Type B pancreatic cell (in vitro differentiated cells): ENCODE results near the gene ENOX1. TPM values are rescaled to one million over a fixed set of nuclear protein-coding genes. Genes with fewer than 3 reads are reported as not detected.

Experiments
- DNase-seq: peaks from one replicate; pipeline ENCODE4 v3.0.0; 2021; ENCODE audit warnings: mixed read lengths; ENCODE audit not compliant: unreplicated experiment; ENCODE audit errors: extremely low spot score
- H3K27ac Mint-ChIP-seq: 2 replicates; pipeline ENCODE4 v1.8.0; 2021; ENCODE audit warnings: mild to moderate bottlenecking, mixed read lengths
- H3K27me3 Mint-ChIP-seq: 2 replicates; pipeline ENCODE4 v1.8.0; 2021; ENCODE audit warnings: mixed read lengths
- H3K36me3 Mint-ChIP-seq: 2 replicates; pipeline ENCODE4 v1.8.0; 2021; ENCODE audit warnings: mixed read lengths
- H3K4me1 Mint-ChIP-seq: one replicate; pipeline ENCODE4 v1.8.0; 2021; ENCODE audit warnings: mixed read lengths; ENCODE audit not compliant: unreplicated experiment
- H3K4me3 Mint-ChIP-seq: 2 replicates; pipeline ENCODE4 v1.8.0; 2021; ENCODE audit warnings: mild to moderate bottlenecking, mixed read lengths
- H3K9me3 Mint-ChIP-seq: 2 replicates; pipeline ENCODE4 v1.8.0; 2021; ENCODE audit warnings: mixed read lengths
- total RNA-seq: library from RNA; stranded (reverse); gene quantifications from 2 replicates; pipeline ENCODE4 v1.2.1, GENCODE V29; 2021; ENCODE audit warnings: low replicate concordance
- TF ChIP-seq, protein P1 (sequence below): fragments of 200-600 bp; sonication (generic); conservative IDR thresholded peaks from 2 replicates; pipeline ENCODE4 v1.5.0; 2021; ENCODE audit warnings: antibody characterized with exemption, mild to moderate bottlenecking

Gene ENOX1
- total RNA-seq, 1 donor from 2014 or later, result 7.5 TPM

- TF ChIP-seq, protein P1, sequence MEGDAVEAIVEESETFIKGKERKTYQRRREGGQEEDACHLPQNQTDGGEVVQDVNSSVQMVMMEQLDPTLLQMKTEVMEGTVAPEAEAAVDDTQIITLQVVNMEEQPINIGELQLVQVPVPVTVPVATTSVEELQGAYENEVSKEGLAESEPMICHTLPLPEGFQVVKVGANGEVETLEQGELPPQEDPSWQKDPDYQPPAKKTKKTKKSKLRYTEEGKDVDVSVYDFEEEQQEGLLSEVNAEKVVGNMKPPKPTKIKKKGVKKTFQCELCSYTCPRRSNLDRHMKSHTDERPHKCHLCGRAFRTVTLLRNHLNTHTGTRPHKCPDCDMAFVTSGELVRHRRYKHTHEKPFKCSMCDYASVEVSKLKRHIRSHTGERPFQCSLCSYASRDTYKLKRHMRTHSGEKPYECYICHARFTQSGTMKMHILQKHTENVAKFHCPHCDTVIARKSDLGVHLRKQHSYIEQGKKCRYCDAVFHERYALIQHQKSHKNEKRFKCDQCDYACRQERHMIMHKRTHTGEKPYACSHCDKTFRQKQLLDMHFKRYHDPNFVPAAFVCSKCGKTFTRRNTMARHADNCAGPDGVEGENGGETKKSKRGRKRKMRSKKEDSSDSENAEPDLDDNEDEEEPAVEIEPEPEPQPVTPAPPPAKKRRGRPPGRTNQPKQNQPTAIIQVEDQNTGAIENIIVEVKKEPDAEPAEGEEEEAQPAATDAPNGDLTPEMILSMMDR, result no peak
- DNase-seq, result no peak
- H3K9me3 Mint-ChIP-seq, result no peaks in the 10 kb centered on the region
- H3K4me1 Mint-ChIP-seq, result peaks cover 14% of the 10 kb centered on the region
- peaks cover 17% of the 10 kb centered on the region for H3K27me3 Mint-ChIP-seq
- no peak overlapping the region for H3K27ac Mint-ChIP-seq
- H3K36me3 Mint-ChIP-seq, result no peaks in the 10 kb centered on the region
- H3K4me3 Mint-ChIP-seq, result peak overlapping the region; percentile 95
Measured at GRCh38 chr13:43786472-43786765, 353 bp downstream of the ENOX1 start.

GRCh38 chr13:43785650-43786471 is 911 bp downstream of the ENOX1 start:
- TF ChIP-seq, protein P1, result no peak
- H3K27me3 Mint-ChIP-seq, result peaks cover 17% of the 10 kb centered on the region
- peak overlapping the region; percentile 61 for H3K27ac Mint-ChIP-seq
- peak; percentile 79 for DNase-seq
- H3K4me3 Mint-ChIP-seq, result peak overlapping the region; percentile 95
- H3K36me3 Mint-ChIP-seq, result no peaks in the 10 kb centered on the region
- peaks cover 14% of the 10 kb centered on the region for H3K4me1 Mint-ChIP-seq
- H3K9me3 Mint-ChIP-seq, result no peaks in the 10 kb centered on the region

GRCh38 chr13:43785261-43785649 is 1.5 kb downstream of the ENOX1 start:
- DNase-seq, result no peak
- H3K4me3 Mint-ChIP-seq, result peak overlapping the region; percentile 95
- peaks cover 17% of the 10 kb centered on the region for H3K27me3 Mint-ChIP-seq
- peaks cover 14% of the 10 kb centered on the region for H3K4me1 Mint-ChIP-seq
- peak overlapping the region; percentile 27 for H3K27ac Mint-ChIP-seq
- TF ChIP-seq, protein P1, result no peak
- no peaks in the 10 kb centered on the region for H3K36me3 Mint-ChIP-seq
- H3K9me3 Mint-ChIP-seq, result no peaks in the 10 kb centered on the region

- peaks cover 14% of the 10 kb centered on the region for H3K27me3 Mint-ChIP-seq
- TF ChIP-seq, protein P1, result no peak
- no peaks in the 10 kb centered on the region for H3K36me3 Mint-ChIP-seq
- H3K9me3 Mint-ChIP-seq, result no peaks in the 10 kb centered on the region
- no peak for DNase-seq
- no peak overlapping the region for H3K27ac Mint-ChIP-seq
- peaks cover 14% of the 10 kb centered on the region for H3K4me1 Mint-ChIP-seq
- H3K4me3 Mint-ChIP-seq, result peak overlapping the region; percentile 95
Measured at GRCh38 chr13:43784496-43784895, 2.3 kb downstream of the ENOX1 start.

DNA sequence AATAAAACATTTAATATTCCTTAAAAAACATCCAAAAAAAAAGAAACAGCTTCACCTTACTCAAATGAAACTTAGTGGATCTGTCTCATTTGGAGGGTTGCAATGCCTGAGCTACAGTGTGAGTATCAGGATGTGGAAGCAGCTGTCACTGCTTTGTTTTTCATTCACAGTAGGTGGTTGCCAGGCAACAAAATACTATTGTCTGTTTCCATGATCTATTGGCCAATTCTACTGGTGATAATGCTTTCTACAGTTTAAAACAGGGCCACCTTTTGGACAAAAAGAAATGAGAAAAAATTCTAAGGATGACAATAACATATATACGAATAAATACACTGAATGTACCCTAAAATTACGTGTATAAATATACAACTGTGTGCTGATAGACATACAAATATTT is 3.0 kb downstream of the ENOX1 start:
- H3K9me3 Mint-ChIP-seq, result no peaks in the 10 kb centered on the region
- DNase-seq, result no peak
- H3K4me3 Mint-ChIP-seq, result no peak overlapping the region

More for the DNA sequence above, 3.0 kb downstream of the ENOX1 start:
- Mint-ChIP-seq H3K27ac (no peak overlapping the region), H3K4me1 (peaks cover 14% of the 10 kb centered on the region), H3K36me3 (no peaks in the 10 kb centered on the region), H3K27me3 (peaks cover 13% of the 10 kb centered on the region)
- TF ChIP-seq, protein P1, result no peak
